GF-D8 (cell line): ENCODE measurements around the gene CAPN1.
A peak's percentile ranks its signal among the peaks of the same experiment; 100 is the strongest.
"Not testable (repeated sequence)": the region's sequence is repeated elsewhere in the genome, so short reads cannot be mapped to it uniquely, and the experiment has no call there.

ENCODE experiments used
- DNase-seq: peaks from one replicate; lab custom pipeline; 2025; lab: John Stamatoyannopoulos, UW

CAPN1 gene

DNA sequence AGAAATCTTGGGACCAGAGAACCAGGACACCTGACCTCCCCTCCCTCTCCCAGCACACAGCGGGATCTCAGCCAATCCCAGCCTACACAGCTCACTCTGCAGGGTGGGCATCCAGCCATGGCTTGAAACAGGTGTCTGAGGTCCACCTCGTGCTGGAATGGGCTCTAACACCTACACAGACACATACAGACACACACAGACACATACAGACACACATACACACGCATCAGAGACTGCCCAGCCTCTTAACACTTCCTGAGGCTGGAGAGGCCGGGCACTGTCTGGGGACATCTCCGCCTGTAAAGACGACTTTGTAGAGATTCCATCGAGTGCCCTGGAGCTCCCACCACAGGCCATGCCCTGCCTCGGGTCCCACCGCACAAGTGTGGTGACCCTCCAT, 36.7 kb downstream of the CAPN1 start:
- no peak for DNase-seq

DNA sequence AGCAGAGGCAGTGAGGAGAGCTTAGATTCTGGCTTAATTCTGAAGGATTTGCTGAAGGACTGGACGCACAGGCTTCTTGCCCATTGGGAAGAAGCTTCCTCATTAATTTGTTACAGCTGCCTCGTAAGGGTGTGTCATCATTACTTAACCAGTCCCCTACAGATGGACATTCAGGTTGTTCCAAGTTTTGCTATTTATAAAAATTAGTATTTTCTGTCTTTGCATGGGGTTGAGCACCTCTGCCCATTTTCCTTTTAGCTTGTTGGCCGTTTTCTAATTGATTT, 38.1 kb downstream of the CAPN1 start:
- no peak for DNase-seq

DNA sequence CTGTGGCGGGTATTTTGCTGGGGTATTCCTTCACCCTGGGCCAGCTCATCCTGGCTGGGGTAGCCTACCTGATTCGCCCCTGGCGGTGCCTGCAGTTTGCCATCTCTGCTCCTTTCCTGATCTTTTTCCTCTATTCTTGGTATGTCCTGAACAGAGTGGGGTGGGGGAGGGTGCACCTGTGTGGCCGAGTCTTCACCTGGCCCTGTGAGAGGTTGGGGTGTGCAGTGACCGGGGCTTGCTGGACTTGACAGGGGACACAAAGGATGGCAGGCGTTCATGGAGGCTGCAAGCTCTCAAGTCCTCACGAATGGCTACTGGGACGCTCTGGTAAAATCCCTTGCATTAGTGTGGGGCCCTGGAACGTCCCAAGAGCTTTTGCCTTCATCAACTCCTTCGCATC, 39.3 kb downstream of the CAPN1 start:
- DNase-seq = no peak

- DNase-seq = no peak
Observed at GRCh38 chr11:65223011-65223410, 41.3 kb downstream of the CAPN1 start.

GRCh38 chr11:65224930-65225278, 43.2 kb downstream of the CAPN1 start:
- peak; percentile 8 for DNase-seq

- no peak for DNase-seq
Observed at GRCh38 chr11:65225279-65226102, 43.8 kb downstream of the CAPN1 start.

- DNase-seq = no peak
Observed at GRCh38 chr11:65226103-65226442, 44.3 kb downstream of the CAPN1 start.

GRCh38 chr11:65227879-65228278, 46.2 kb downstream of the CAPN1 start:
- no peak for DNase-seq

GRCh38 chr11:65236194-65237059, 54.7 kb downstream of the CAPN1 start:
- no peak for DNase-seq

- DNase-seq = not testable (repeated sequence)
Observed at GRCh38 chr11:65238302-65238701, 56.6 kb downstream of the CAPN1 start.

DNA sequence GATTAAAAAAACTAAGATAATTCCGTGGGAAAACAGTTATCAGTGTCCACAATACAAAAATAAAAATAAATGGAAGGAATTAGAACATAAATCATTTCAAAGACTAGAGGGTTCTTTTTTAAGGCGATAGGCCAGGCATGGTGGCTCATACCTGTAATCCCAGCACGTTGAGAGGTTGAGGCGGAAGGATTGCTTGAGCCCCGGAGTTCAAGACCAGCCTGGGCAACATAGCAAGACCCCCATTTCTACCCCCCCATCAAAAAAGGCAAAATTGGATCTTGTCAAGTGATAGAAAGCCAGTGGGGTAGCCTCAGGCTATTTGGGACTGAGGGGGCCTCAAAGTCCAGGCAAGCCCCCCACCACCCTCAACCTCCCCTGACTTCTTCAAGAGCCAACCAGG, 59.4 kb downstream of the CAPN1 start:
- no peak for DNase-seq

- DNase-seq = no peak
Observed at GRCh38 chr11:65241692-65242091, 60.0 kb downstream of the CAPN1 start.

- DNase-seq = no peak
Observed at GRCh38 chr11:65242389-65242788, 60.7 kb downstream of the CAPN1 start.

- no peak for DNase-seq
Observed at GRCh38 chr11:65243797-65244196, 62.1 kb downstream of the CAPN1 start.

DNA sequence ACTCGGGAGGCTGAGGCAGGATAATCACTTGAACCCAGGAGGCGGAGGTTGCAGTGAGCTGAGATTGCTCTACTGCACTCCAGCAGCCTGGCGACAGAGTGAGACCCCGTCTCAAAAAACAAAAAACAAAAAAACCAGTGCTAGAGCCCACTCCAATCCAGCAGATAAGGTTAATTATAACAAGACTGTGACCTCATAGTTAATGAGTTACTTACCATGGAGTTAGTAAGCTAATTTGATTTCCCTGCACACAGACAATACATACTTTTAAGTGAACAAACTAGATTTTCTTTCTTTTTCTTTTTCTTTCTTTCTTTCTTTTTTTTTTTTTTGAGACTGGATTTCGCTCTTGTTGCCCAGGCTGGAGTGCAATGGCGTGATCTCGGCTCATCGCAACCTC, 63.3 kb downstream of the CAPN1 start:
- not testable (repeated sequence) for DNase-seq

GRCh38 chr11:65246506-65246905, 64.8 kb downstream of the CAPN1 start:
- DNase-seq = no peak

- DNase-seq = not testable (repeated sequence)
Observed at GRCh38 chr11:65248184-65248710, 66.5 kb downstream of the CAPN1 start.

DNA sequence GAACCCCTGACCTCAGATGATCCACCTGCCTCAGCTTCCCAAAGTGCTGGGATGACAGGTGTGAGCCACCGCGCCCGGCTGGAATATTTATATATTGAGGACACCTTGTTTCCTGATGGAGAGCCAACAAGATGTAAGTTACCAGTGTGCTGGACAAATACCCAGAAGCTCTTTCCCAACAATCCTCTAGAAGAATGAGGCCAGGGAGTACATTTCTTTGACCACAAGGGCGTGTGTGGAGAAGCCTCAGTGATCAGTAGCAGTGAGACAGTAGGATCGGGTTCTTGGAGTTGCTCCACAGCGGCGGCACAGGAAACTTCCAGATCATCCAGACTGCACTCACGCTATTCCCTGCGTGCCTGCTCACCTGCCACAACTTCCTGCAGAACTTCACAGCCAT, 69.7 kb downstream of the CAPN1 start:
- no peak for DNase-seq

- DNase-seq = no peak
Observed at GRCh38 chr11:65254724-65255123, 73.0 kb downstream of the CAPN1 start.

DNA sequence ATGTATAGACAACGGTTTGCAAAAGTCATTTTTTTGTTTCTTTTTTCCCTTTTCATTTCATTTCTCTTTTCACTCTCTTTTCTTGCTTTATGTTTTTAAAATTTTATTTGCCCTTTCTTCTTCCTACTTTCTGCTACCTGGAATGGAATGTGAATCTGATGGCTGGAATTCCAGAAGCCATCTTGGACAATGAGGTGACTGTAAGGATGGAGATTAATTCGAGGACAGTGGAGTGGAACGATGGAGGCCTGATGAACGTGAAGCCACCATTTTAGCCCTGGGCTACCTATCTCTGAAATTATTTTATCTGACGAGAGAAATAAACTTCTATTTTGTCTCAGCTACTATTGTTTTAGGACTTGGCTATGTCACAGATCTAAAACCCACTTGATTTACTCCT, 77.3 kb downstream of the CAPN1 start:
- DNase-seq = no peak

DNA sequence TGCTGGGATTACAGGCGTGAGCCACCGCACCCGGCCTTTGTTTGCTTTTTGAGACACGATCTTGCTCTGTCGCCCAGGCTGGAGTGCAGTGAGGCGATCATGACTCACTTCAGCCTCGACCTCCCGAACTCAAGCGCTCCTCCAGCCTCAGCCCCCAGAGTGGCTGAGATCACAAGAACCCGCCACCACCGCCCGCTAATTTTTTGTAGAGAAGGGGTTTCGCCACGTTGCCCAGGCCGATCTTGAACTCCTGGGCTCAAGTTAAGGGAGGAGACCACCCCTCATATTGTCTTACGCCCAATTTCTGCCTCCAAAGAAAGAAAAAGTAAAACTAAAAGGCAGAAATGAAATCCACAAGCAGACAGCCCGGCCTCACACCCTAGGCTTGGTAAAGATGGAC, 78.6 kb downstream of the CAPN1 start:
- DNase-seq = no peak

- DNase-seq = no peak
Observed at GRCh38 chr11:65260756-65261590, 79.2 kb downstream of the CAPN1 start.
